GM12864 (cell line): ENCODE results near the gene RYR2.

Experiments
- DNase-seq: peaks from one replicate; pipeline ENCODE4 v3.0.0-alpha.2; 2011; ENCODE audit warnings: low read depth
- H3K4me3 ChIP-seq: 2 replicates; pipeline ENCODE4 v1.5.1; 2011; ENCODE audit warnings: mild to moderate bottlenecking, low read depth, low read length, control low read depth
- CTCF ChIP-seq: IDR thresholded peaks from 2 replicates; pipeline ENCODE4 v1.5.1; 2011; ENCODE audit warnings: low read depth, mild to moderate bottlenecking, moderate library complexity, low read length, control low read depth, inconsistent platforms; ENCODE audit errors: missing control alignments

Gene RYR2

GRCh38 chr1:237186675-237187074 is 144.7 kb downstream of the RYR2 start:
- no peak for TF ChIP-seq CTCF
- H3K4me3 ChIP-seq, result no peak overlapping the region
- DNase-seq, result no peak

DNA sequence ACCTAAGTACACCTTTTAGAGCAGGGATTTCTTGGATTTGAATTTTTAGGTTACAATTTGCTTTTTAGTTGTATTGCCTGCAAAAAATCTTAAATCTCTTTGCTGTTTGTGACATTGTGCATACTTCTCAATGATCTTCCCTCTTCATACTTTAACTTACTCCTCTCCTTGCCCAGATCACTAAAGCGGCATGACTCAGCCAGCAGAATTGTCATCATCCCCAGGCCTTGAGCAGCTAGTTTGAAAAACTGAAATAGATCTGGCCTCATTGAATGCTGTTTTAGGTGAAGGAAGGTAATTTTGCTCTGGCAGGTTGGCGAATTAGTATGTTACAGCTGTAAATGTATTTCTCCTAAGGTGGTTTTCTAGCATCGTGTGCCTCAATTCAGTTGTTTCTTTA is 145.9 kb downstream of the RYR2 start:
- TF ChIP-seq CTCF, result no peak
- DNase-seq, result no peak
- H3K4me3 ChIP-seq, result no peak overlapping the region

DNA sequence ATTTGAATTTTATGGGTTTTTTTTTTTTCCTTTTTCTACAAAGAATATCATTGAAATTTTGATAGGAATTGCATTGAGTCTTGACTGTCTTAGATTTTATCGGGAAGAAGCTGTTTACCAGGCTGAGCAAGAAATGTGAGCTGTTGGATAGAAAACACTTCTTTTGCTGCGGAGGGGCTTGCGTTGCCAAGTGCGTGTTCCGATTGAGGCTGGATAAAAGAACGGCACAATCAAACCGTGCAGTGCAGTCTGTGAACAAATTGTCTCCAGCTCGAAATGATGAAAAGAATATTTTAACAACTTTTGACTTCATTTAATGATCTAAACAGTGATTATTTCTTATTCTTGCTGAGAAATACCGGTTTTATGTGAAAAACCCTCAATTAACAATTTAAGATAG is 149.4 kb downstream of the RYR2 start:
- H3K4me3 ChIP-seq, result no peak overlapping the region
- no peak for TF ChIP-seq CTCF
- DNase-seq, result no peak

DNA sequence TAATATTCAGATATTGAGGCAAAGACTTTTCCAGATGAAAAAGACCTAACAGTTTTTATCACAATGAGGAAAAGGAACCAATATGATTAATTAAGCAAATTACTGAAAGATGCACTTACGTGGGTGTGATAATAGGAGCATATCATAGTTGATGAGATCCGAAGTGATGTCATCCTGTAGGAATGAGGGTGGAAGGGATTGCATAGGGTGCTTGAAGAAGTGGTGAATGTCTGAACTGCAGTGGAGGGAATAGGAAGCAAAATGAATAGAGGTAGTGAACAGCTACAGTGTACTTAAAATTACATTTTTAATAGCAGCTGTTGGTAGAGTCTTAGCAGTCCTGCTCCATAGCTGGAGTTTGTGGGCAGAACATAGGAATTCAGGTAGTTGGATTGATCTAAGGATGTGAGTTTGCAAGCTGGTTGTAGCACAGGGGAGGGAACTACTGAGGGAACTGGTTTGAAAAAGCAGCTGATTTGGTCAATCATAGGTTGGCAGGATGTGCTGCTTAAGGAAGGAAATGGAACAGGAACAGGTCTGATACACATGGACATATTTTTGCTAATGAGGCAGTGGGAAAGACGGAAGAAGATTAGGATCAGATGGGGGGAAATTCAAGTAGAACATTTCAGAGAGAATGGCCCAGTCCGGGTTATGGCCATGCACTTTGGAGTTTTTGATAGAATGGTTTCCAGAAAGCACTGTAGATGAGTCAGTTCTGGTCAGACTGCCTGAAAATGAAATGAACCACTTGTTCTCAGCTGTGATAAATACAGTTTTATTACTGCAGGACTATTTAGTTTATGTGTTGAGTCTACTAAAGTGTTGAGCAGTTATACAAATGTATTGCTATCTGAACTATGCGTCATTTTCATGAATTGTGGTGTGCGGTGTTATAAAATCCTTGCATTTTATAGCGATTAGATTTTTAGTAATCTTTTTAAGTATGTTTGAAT is 155.8 kb downstream of the RYR2 start:
- no peak overlapping the region for H3K4me3 ChIP-seq
- no peak for TF ChIP-seq CTCF
- no peak for DNase-seq

GRCh38 chr1:237199026-237199425 is 157.0 kb downstream of the RYR2 start:
- TF ChIP-seq CTCF, result no peak
- H3K4me3 ChIP-seq, result no peak overlapping the region
- no peak for DNase-seq

DNA sequence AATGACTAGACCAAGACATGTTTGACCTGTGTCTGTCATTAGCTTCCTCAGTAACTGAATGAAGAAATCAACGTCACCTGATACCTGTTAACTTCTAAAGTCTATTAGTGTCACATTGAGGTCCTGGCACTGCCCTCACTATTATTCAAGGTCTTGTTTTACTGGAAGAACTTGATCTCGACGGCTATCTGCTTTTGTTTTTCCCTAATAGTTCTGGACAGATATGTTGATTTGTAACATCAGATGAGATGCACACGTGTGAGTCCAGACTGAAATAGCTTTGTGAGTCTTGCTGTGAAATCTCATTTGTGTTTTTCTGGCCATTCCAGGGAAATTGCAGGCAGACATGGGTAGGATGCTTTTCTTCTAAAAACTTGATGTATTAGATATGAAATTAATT is 159.2 kb downstream of the RYR2 start:
- H3K4me3 ChIP-seq, result no peak overlapping the region

More for the DNA sequence above, 159.2 kb downstream of the RYR2 start:
- TF ChIP-seq CTCF, result no peak
- no peak for DNase-seq
